GM19467 (cell line): ENCODE results near the gene RPRD1B.

Experiments used
- ATAC-seq: cut with Tn5 transposase; IDR thresholded peaks from one replicate; pipeline ENCODE4 v1.9.1; 2021; ENCODE audit warnings: mild to moderate bottlenecking, moderate library complexity; ENCODE audit not compliant: unreplicated experiment

Gene RPRD1B

DNA sequence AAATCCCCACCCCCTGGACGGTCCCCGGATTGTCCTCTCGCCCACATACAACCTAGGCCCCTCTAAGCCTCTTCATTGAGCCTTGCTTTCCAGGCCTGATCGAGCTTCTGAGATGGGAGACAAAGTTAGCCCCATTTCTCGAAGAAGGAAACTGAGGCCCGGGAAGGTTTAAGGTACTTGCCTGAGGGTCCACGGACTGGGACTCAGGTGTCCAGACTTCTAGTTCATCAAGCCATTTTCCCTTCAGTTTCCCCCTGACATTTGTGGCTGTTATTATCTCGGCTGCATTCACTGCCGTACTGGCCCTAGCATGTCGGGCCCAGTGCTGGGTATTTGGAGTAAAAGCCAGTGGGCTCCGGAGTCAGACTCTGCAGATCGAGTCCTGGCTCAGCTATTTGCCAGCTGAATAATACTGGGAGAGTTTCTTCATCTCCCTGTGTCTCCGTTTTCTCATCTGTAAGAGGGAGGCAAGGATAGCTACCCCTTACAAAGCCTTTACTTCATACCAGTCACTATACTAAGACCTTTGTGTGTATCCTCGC lies 633 bp downstream of the RPRD1B start:
- no peak for ATAC-seq

DNA sequence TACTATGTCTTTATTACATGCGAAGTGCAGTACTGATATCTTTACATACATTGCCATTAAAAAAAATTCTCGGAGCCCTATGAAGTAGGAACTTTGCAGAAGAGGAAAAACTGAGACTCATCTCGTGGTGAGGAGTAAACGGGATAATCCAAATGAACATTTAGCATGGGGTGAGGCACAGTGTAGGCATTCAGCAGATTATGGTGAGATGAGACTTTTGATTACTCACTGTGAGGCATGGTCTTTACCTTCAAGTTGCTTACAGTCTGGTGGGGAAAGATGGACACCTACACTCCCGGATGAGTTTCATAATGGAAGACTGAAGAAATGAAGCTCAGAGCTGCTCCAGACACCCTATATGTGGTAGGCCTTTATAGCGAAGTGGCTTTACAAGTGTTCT lies 1.4 kb downstream of the RPRD1B start:
- ATAC-seq: no peak

DNA sequence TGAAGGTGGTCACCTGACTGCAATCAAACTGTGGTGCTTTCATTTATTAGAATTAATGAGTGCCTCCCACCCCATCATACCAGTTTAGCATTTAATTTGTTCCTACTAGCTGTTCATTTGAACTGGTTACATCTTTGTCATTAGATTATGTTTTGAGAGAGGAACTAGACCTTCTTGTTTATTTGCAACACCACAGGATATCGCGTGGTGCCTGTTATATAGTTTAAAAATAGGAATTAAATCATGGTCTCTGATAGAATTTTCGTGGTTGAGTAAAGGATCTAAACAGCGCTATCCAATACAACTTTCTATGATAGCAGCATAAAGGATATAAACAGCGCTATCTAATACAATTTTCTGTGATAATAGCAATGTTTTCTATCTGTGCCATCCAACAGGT lies 2.8 kb downstream of the RPRD1B start:
- no peak for ATAC-seq

DNA sequence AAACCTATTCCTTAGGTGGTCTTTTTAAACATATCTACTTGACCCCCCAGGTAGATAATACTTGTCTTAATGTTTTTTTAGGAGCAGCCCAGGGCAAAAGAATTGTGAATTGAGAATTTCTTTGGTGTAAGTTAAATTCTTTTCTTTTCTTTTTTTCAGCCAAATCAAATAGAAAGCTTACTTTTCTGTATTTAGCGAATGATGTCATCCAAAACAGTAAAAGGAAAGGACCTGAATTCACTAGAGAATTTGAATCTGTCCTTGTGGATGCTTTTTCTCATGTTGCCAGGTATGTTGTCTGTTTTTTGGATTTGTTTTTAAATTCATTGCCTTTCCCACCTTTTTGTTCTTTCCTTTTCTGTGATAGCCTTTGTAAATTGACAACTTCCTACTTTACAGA lies 6.7 kb downstream of the RPRD1B start:
- no peak for ATAC-seq

DNA sequence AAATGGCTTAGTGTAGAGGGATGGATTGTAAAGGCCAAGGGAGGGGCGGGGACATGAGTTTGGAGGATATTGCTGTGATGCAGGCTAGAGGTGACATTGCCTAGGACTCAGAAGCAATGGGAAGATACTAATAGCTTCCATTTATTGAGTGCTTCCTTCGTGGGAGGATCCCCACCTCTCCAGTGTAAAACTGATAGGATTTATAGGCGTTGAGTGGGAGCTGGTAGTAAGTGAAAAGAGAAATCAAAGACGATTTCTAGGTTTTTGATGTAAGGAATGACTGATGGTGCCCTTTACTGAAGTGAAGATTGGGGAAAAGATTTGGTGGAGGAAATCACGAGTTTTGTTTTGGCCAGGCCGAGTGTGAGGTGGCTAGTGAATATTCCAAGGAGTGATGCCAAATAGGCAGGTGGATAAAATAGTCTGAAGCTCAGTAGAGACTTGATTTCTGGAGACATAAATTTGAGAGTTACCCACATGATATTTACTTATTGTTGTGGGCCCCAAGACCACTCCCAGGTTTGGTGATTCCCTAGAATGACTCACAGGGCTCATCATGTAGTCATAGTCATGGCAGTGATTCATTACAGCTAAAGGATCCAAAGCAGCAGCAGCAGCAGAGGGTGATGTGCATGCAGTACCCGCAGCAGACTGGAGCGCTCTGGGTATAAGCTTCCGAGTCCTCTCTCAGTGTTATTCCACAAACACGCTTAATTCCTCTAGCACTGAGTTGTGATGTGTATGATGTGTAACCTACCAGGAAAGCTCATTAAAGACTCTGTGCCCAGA lies 10.2 kb downstream of the RPRD1B start:
- no peak for ATAC-seq

DNA sequence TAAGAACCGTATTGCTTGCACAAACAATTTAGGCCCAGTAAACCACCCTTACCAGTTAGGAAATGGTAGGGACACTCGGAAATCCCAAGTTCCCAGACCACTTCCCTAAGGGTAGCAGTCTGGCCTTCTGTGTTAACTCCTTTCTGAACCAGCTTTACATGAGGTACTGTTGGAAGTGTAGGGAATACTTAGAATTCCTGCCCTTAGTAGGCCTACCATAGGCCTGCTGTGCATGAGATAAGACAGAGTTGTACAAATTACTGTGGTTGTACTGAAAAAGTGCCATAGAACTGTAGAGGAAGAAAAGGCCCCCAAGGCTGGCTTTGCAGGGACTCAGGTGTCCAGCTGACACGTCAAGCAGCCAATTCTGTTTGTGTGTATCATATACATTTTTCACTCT lies 11.1 kb downstream of the RPRD1B start:
- no peak for ATAC-seq

DNA sequence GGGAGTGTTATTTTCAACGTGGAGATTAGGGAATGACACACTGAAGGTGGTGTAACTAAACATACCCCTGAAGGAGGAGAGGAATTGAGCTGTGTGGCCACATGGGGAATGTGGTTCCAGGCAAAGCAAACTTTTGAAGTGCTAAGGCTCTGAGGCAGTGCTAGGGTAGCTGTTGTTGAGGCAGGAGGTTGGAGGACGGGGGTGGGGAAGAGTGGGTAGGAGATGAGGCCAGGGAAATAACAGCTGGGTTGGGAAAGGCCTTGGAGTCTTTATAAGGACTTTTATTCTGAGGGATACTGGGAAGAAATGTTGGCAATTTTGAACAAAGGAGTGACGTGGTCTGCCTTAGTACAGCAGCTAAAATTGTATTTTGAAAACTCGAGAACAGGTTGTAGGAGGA lies 13.0 kb downstream of the RPRD1B start:
- ATAC-seq: no peak

DNA sequence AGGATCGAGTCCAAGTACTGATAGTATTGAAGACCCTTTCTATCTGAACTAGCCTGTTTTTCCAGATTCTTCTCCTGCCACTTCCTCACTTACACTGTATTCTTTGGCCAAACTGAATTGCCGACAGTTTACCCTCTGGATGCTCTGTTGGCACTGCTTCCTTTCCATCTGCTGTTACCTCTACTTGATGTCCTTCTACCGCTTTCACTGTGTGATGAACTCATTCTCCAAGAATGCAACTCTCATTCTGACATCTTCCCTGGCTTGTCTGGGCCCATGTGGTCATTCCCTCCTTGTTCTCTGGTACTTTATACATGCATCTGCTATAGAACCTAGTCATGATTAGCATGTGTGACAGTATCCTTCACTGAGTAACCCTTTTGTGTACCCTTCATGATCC lies 16.3 kb downstream of the RPRD1B start:
- ATAC-seq: no peak

DNA sequence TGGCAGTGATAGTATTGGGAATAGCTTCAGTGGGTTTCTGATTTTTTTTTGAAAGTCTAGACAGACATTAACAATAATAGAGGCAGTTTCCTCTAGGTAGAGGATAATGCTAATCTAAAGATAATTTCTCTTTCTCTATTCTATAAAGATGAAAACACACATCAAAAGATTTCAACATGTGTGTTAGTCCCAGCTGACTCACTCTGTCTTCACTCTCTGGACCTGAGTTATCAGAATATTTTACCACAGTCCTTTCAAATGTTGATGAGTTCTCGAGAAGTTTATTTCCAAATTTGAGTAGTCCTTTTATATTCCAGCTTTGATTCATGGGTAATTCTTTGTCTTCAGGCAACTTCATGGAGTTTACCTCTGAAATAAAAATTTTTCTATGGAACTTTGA lies 17.1 kb downstream of the RPRD1B start:
- no peak for ATAC-seq

DNA sequence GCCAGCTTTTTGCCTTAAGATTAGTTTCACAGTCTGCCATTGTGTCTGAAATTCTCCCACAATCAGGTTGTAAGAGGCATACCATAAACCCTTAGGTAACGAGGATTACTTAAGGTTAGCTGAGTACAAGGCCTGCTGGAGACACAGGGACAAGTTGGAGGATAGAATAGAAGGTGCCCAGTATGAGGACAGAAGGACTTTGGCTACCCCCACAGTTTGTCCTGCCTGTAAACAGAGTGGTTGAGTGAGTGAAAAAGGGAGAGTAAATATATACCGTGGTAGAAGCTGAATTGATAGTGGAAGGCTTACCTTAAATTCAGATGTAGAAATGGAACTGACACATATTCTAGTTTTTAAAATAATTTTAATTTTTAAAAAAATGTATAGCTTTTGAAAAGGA lies 19.3 kb downstream of the RPRD1B start:
- no peak for ATAC-seq

DNA sequence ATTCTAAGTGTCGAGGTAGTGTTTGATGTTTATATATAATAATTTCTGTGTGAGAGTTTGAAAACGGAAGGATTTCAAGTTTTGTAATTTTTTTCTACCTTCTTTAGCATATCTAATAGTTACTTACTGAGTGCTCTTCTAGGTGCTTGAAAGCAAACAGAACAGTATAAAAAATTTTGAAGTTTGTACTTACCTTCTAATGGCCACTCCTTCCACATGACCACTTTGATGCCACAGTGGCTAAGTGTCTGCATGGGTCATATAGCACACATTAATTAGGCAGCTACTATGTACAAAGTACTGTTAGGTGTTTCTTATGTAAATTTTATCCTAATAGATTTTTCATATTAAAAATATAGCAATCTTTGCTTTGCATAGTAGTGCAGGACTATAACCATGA lies 21.1 kb downstream of the RPRD1B start:
- ATAC-seq: no peak

DNA sequence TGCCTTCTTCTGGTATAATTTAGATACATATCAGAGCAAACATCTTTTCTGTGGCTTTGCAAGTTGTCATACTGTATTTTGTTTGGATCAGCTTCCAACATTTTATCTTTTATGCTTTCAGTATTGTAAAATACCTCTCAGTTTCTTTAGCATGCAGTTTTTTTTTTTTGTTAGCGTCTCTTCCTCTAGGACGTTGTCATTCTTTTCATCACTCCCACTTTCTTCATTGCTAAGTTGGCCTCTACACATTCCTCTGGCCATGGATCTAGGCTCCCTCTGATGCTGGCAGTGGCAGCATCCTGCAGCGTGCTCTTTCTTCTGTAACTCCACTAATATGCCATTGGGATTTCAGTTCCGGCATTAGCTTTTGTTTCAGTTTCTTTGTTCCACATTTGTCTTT lies 21.7 kb downstream of the RPRD1B start:
- no peak for ATAC-seq

DNA sequence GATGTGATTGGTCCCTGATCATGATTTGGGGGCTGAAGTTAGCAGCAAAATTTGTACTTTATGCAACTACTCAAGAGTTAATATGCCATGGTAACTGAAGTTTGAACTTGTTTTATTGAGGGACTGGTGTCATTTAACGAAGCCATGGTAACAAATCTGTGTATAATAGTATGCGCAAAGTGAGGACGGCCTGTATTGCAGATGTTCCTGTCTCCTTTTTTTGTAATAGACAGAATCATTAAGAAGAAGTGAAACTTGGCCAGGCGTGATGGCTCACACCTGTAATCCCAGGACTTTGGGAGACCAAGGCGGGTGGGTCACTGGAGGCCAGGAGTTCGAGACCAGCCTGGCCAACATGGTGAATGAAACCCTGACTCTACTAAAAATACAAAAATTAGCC lies 22.3 kb downstream of the RPRD1B start:
- ATAC-seq: no peak

DNA sequence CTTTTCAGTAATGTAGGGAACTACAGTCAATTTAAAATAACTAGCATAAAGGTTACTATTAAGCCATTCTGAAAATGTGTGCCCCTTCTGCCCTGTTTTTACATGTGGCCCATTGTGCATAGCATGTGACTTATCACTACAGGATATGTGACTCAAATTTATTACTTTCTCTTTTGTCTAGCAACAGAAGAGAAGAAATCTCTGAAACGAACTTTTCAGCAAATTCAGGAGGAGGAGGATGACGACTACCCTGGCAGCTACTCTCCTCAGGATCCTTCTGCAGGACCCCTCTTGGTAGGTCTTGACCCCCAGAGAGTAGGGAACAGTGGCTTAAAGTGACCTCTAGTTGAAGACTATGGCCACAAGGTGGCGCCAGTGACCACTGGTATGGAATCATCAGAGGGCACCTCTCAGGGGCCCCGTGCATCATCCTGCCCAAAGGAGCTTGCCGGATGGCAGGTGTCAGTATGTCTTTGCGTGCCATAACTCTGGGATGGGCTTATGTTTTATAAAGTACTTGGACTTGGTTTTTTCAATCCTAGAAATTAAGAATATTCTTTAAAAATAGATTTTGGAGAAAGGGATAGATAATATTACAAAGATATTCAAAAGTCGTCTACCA lies 23.9 kb downstream of the RPRD1B start:
- ATAC-seq: peak; percentile 48

DNA sequence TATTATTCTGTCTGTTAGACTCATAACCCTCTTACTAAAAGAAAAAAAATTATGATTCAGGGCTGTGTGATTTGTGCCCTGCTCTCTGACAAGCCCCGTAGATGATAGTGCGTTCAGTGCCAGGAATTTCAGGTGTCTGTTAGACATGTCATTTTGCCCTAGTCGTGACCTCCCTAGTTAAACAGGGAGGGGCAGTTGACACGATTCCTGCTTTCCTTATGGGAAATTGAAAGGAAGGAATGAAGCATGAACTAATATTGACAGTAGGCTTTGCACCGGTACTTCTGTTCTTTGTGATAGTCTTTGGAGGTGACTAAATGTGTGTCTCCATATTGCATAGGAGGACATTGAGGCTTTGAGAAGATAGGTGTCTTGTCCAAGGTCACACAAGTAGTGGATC lies 26.3 kb downstream of the RPRD1B start:
- ATAC-seq: no peak

DNA sequence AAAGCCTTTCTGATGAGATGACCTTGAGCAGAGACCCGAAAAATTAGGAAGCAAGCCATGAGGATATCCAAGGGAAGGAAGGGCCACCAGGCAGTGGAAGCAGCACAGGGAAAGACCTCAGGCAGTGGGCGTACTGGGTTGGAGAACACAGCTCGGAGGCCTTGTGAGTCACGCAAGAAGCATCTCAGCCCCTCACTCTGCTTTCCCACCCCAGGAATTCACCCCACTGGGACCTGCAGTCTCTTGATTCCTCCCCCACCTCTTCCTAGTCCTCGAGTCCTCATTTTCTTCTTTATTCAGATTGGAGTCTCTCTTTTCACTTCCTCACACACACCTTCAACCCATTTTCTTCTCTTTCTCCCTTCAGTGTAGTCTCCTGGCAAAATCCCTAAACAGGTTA lies 27.0 kb downstream of the RPRD1B start:
- no peak for ATAC-seq

DNA sequence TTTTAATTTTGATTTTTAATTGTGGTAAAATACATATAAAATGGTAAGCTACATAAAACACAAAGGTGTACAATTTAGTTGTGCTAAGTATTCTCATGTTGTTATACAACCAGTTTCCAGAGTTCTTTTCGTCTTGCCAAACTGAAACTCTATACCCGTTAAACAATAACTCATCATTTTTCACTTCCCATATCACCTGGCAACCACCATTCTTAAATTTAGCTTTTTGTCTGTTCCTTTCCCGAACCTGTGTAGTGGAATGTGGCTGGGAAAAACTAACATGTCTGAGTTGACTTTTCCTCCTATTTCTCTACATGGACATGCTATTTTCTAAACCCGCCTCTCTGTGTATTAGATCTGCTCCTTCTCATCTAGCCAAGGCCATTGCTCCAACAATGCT lies 27.6 kb downstream of the RPRD1B start:
- ATAC-seq: no peak

DNA sequence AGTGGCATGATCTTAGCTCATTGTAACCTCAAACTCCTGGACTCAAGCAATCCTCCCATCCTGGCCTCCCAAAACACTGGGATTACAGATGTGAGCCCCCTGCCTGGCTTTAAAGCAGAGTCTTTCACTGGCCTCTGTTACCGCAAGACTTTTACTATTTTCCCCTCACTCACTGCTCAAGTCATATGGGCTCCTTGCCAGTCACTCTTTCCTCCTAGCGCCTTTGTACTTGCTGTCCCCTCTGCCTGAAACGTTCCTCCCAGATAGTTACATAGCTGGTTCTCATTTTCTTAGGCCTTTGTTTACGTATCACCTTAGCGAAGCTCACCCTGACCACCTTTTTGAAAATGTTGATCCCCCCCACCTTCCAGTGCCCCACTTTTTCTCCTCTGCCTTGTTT lies 29.3 kb downstream of the RPRD1B start:
- no peak for ATAC-seq

DNA sequence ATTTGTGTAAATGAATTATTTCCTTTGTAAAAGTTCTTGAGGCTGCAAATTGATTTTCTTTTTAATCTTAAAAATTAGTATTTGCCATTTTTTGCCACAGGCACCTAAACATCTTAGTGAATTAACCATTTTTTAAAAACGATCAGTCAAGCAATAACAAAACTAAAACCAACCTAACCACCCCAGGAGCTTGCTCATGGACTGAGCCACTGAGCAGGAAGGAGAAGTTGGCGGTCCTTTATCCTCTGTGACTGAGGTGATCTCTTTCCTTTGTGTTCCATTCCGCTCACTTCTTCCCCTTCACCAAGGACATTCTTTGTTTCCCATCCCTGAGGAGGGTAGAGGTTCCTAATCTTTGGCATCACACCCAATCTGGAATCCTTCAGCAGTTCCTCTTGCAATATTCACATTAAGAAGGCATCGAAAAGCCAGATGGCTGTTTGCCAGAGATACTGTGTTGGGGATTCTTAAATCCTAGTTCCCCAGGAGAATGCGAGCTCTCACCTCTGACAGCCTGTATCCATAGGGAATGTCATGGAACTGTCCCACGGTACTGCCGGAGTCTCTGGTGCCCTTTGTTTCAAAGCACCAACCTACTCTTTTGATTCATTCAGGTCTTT lies 30.5 kb downstream of the RPRD1B start:
- ATAC-seq: no peak

DNA sequence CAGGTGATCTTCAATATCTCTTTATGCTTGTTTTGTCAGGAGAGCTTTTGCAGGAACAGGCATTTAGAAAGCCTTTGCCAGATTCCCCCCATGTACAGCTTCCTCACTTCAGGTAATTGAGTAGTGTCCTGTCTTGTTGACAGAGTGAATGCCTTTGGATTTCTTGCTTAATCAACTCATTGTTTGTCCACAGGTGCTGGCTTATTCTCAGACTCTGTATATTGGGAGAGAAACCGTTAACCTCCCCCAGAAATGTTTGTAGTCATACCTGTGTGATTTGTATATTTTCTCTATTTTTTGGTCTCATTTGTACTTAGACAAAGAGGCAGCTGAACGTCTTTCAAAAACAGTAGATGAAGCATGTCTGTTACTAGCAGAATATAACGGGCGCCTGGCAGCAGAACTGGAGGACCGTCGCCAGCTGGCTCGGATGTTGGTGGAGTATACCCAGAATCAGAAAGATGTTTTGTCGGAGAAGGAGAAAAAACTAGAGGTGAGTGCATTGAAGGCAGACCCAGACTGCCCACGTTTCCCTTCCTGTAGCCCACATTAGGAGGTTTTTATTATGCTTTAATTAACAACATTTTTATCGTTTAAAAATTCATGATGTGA lies 32.3 kb downstream of the RPRD1B start:
- no peak for ATAC-seq

DNA sequence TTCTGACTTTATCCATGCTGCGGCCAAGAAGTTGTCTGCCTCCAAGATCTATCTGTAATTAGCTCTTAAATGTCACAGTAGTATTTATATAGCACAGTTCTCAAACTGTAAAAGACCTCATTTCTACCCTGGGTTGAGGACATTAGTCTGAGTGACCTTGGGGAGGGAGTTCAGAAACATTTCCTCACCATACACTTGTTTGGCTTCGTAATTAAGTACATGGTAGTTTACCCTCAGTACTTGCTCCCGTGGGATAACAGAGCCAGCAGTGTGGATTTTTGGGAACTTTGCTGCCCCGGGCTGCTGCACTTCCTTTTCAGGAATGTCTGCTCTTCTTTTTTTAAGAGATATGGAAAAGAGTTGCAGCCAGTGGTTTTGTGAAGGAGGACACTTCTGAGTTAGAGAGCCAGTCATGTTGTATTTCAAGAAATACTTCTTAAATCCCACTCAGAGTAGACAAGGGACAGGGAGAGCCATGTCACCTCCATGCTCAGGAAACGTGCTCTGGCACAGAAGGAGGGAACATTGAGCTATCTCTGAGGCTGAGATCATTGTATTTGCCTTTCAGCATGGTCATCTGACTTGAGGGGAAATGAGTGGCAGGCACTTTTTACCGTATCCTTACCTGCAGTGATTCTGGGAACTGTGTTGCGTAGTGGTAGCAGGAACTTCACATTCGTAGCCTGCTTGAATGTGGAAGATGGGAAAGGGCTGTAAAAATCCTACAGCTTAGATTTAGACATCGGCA lies 33.6 kb downstream of the RPRD1B start:
- no peak for ATAC-seq
